GM19328 (cell line): ENCODE measurements around the gene CEP63.

Source experiments
- ATAC-seq: cut with Tn5 transposase; IDR thresholded peaks from one replicate; pipeline ENCODE4 v1.9.1; 2021; ENCODE audit warnings: mild to moderate bottlenecking, moderate library complexity; ENCODE audit not compliant: unreplicated experiment

Gene CEP63

GRCh38 chr3:134606033-134607025, 120.5 kb downstream of the CEP63 start:
- no peak for ATAC-seq

- no peak for ATAC-seq
These were observed 121.5 kb downstream of the CEP63 start for GRCh38 chr3:134607054-134608022.

- ATAC-seq, result no peak
These were observed 122.3 kb downstream of the CEP63 start for GRCh38 chr3:134608023-134608770.

- ATAC-seq, result no peak
These were observed 123.0 kb downstream of the CEP63 start for GRCh38 chr3:134608771-134609435.

GRCh38 chr3:134609821-134610431, 124.1 kb downstream of the CEP63 start:
- ATAC-seq, result no peak

- ATAC-seq, result no peak
These were observed 124.9 kb downstream of the CEP63 start for GRCh38 chr3:134610432-134611385.

GRCh38 chr3:134611516-134611915, 125.7 kb downstream of the CEP63 start:
- no peak for ATAC-seq

- no peak for ATAC-seq
These were observed 127.2 kb downstream of the CEP63 start for GRCh38 chr3:134613006-134613520.

- ATAC-seq, result no peak
These were observed 129.1 kb downstream of the CEP63 start for GRCh38 chr3:134614955-134615354.

GRCh38 chr3:134615743-134616142, 129.9 kb downstream of the CEP63 start:
- no peak for ATAC-seq

GRCh38 chr3:134617608-134618477, 132.0 kb downstream of the CEP63 start:
- ATAC-seq, result no peak

GRCh38 chr3:134618478-134619300, 132.8 kb downstream of the CEP63 start:
- ATAC-seq, result no peak

GRCh38 chr3:134619301-134619615, 133.4 kb downstream of the CEP63 start:
- ATAC-seq, result no peak

GRCh38 chr3:134619884-134620445, 134.1 kb downstream of the CEP63 start:
- ATAC-seq, result no peak

GRCh38 chr3:134620476-134621115, 134.7 kb downstream of the CEP63 start:
- ATAC-seq, result no peak

GRCh38 chr3:134621854-134622253, 136.0 kb downstream of the CEP63 start:
- ATAC-seq, result no peak
